HG02885 (cell line): ENCODE measurements around the gene SMARCAL1.

Source experiments
- ATAC-seq: cut with Tn5 transposase; IDR thresholded peaks from one replicate; pipeline ENCODE4 v1.9.1; 2021; ENCODE audit warnings: mild to moderate bottlenecking; ENCODE audit not compliant: unreplicated experiment, poor library complexity

Gene SMARCAL1

DNA sequence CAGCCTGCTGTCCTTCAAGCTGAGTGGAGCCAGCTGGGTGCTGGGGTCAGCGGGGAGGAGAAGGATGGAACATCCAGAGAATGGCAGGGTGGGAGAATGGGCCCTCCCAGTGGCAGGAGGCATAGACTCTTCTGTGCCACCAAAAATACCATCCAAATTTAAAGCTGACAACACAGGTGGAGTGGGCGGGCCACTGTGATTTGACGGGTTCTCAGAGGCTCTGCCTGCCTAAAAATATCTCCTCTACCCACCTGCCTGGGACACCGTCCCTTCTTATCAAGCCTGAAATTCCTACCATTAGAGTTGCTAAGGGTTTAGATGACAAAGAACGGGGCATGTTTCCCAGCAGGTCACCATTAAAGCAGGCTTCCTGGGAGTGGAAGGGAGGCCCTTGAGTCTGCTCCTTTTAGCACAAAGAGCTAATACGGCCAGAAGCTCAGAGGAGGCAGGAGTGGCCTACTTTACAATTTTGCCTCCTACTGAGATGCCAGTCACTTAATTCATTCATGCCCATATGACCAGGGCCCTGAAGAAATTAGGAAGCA, 20.2 kb upstream of the SMARCAL1 start:
- ATAC-seq, result no peak

DNA sequence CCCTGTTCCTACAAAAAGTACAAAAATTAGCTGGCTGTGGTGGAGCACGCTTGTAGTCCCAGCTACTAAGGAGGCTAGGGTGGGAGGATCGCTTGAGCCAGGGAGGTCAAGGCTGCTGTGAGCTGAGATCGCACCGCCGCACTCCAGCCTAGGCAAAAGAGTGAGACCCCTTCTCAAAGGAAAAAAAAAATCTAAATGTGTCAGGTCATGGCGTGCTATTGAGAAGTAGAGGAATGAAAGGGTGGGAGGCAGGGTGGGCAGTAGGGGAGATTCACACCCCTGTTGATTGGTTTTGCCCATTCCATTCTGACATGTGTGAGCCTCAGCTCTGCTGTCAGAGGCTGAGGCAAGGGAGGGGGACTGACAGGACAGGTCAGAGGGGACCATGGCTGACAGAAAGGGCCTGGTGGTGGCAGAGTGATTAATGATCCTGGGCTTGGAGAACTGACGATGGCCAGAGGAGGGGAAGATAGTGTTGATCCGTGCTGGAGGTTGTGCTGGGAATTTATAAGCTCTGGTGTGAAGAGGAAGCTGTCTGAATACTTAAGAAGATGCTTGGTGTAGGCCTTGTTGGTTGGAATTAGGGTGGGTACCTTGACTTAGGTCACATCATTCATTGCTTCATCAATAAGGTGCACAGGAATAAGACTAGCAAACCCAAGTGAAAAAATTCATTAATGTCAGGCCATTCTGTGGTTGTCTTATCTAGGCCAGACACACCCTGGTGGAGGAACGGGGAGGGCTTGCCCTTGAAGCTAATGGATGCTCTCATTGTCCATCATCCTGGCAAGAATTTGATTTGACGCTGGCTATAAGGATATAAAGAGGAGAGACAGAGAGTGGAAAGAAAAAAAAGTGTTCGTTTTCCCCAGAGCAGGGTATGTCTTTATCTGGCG, 19.1 kb upstream of the SMARCAL1 start:
- ATAC-seq, result no peak

DNA sequence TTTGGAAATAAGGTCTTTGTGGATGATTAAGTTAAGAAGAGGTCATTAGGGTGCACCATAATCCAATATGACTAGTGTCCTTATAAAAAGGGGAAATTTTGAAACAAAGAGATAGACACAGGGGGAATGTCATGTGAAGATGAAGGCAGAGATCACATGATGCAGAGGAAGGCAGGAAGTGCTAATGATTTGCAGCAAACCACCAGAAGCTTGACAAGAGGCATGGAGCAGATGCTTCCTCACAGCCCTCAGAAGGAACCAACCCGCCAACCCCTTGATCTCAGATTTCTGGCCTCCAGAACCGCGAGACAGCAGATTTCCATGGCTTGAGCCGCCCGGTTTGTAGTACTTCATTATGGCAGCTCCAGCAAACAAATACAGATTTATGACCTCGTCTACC, 17.4 kb upstream of the SMARCAL1 start:
- no peak for ATAC-seq

DNA sequence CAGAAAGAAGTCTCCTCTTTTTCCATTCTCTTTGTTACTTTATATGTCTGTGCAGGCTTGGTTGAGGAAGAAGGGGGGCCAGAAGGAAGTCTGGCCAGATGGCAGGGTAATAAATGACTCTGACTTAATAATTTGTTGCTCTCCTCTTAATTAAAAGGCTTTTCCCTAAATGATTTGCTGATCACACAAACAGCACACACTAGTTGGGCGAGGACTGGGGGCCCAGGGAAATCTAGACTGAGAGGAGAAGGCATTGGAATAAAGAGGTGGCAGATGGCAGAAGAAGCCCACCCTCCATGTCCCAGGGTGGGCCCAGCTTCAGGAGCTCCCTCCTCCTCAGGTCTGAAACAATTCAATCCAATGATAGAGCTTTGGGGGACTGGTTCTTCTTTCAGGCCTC, 12.7 kb upstream of the SMARCAL1 start:
- no peak for ATAC-seq

DNA sequence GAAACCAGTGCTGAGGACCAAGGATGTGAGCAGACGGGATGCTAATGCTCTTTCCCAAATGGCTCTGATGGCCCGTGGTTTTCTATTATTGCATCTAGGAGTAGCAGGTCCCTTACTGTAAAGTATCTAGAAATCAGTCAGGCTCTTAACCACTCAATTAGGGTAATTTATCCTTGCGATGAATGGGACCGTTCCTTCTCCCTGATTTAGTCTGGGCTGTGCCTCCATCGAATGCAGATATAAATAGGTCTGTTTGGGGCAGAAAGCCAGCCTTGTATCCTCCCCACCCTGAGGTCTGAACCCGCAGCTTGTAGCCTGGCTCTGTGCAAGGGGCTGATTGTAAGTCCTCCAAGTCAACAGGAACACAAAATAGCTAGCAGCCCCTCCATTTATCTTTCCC, 9.5 kb upstream of the SMARCAL1 start:
- no peak for ATAC-seq

DNA sequence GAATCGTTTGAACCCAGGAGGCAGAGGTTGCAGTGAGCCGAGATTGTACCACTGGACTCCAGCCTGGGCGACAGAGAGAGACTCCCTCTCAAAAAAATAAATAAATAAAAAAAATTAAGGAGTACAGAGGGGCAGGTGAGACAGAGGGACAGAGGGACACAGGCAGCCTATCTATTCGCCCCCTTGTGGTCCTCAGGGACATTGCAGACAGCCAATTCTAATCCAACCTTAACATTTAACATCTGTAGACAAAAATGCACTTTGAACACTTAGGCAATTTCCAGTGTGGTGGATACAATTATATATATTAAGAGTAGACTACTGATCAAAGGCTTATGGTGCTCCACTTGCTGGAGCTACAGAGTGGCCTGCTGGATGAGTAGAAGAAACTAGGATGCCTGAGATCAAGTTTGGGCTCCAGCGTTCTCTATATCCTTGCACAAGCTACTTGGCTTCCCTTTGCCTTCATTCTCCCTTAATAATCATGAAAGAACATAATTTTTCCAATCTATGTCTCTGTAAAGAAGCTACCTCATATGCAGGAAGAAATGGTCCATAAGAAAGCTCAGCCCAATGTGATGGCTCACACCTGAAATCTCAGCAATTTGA, 8.2 kb upstream of the SMARCAL1 start:
- peak; percentile 60 for ATAC-seq

DNA sequence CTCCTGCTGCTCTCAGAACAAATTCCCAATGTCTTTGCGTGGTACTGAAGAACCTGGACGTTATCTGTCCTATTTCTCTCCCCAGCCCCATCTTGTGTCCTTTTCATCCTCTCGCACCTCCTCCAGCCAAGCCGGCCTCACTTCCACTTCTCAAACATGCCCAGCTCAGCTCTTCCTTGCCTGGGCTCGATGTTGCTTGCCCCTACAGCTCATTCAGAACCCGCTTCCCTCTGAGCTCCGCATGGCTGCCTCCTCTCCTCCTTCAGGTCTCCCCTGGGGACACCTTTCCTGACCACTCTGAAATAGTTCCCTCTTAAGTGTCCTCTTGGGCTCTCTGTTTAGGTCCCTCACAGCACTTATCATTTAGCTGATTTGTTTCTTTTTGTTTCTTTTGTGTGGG, 6.7 kb upstream of the SMARCAL1 start:
- no peak for ATAC-seq

DNA sequence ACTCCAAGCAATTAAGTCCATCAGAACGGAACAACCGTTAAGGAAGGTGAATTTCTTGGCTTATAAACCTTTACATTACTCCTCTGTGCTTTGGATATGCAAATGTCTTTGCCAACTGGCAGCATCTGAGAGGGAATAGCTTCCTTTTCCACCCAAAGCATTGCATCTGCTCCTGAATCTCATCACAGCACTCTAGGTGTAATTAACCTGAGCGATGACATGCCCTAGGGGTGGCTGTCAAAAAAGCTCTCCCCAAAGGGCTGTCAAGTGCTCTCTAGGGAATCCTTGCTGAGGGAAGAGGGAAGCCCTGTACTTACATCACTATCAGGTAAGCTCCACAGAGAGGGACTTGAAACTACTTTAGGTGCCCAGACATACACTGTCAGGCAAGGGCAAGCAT, 5.5 kb upstream of the SMARCAL1 start:
- ATAC-seq, result no peak

DNA sequence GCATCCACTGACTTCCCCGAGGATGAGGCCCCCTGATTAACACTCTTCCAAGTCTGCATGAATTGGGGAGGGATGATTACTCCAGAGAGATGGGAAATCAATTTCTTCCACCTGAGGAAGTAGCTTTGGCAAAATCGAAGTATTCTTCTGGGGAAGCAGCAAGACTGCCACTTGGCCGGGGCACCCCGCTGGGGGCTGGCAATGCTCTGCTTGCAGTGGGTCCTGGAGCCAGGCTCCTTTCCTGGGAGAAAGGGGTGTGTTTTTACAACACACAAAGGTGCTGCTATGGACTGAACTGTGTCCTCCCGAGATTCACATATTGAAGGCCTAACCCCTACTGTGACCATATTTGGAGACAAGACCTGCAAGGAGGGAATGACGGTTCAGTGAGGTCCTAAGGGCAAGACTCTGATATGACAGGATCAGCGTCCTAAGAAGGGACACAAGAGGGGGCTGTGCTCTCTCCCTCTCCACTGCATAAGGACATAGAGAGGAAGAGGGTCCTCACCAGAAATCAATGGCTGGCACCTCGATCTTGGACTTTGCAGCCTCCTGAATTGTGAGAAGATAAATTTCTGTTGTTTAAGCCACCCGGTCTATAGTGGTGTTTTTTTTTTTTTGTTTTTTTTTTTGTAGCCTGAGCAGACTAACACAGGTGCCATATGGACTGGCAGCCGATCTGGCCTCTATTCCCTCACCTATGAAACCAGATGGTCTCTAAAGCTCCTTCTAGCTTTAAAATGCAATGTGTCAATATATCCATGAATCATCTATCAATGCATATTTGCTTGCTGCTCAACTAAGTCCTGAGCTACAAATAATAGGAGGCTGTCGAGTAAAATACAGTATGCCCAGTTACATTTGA, 3.6 kb upstream of the SMARCAL1 start:
- ATAC-seq, result no peak

DNA sequence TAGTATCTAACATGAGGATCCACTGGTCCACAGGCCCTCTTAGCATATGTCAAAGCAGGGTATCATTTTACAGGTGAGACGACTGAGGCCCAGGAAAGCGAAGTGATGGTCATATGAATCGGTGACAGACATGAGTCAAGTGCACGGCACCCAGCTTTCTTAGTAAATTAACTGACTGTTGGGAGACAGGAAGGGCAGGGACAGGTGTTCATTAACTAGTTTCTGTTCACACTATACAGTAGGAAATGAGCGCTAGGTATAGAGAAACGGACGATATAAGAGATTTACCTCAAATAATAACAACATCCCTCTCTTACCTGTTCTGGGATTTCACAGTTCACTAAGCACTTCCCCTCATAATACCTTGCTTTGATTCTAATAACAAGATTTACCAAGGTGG, 1.7 kb upstream of the SMARCAL1 start:
- ATAC-seq, result no peak

DNA sequence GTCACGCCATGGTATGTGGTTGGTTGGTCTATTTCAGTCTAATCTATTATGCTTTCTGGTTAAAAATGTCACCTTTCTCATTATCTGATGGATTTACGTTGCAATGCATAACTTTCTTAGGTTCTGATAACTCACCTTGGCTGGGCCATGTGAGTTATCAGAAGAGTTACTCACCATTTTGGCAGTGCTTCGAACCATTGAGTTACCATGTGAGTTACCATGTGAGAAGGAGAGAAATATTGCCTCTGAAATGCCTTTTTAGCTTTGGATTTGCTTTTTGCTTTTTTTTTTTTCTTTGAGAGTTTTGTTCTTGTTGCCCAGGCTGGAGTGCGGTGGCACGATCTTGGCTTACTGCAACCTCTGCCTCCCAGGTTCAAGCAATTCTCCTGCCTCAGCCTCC, 1.6 kb downstream of the SMARCAL1 start:
- no peak for ATAC-seq

DNA sequence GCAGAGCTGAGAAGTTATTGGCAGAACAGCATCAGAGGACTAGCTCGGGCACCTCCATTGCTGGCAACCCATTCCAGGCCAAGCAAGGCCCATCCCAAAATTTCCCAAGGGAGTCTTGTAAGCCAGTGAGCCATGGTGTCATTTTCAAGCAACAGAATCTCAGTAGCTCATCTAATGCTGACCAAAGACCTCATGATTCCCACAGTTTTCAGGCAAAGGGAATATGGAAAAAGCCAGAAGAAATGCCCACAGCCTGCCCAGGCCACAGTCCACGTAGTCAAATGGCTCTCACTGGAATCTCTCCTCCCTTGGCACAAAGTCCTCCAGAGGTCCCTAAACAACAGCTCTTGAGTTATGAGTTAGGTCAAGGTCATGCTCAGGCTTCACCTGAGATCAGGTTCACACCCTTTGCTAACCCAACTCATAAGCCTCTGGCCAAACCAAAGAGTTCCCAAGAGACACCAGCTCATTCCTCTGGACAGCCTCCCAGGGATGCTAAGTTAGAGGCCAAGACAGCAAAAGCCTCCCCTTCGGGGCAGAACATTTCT, 2.6 kb downstream of the SMARCAL1 start:
- no peak for ATAC-seq

DNA sequence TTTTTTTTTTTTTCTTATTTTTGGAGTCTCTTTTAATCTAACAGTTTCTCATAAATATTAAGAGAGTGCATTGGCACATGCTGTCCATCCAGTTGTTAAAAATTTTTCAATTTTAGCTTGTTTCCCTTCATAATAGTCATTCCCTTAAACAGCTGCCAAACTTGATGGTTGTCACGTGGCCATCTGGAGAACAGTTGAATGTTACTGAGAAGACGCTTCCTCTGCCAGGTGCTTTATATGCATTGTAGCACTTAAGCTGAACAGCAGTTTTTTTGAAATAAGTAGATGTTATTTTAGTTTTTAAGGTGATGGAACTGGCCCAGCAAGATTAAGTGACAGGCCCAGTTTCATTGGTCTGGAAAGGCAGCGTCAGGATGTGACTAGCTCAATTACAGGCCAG, 3.3 kb downstream of the SMARCAL1 start:
- ATAC-seq, result no peak

DNA sequence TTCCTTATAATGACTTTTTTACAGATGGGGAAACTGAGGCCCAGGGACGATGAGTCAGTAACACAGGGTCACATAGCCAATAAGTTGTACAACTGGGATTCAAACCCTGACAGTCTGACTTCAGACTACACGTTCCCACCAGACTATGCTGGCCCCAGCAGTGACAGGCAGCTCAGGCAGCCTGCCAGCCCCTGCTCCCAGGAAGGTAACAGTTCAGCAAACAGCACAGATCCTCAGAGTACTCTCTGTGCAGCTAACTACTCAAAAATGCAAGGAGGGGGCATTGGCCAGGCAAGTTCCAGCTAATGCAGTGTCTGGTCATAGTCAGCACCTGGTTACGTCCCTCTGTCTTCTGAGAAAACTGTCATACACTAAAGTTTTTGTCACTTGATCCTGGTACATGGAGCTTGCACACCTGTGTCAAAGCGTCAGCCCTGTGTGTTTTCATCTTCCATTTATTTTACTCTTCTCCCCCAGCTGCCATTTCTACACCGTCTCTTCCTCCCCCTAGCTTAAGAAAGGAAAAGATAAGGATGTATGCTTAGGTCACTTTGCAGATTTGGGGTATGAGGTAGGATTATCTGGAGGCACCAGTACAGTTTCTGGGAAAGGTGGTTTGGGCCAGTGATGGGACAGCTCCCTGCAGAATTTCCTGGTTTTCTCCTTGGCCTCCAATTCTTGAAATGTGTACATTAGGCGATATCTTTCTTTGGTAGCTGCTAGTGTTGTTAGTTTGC, 4.5 kb downstream of the SMARCAL1 start:
- no peak for ATAC-seq

DNA sequence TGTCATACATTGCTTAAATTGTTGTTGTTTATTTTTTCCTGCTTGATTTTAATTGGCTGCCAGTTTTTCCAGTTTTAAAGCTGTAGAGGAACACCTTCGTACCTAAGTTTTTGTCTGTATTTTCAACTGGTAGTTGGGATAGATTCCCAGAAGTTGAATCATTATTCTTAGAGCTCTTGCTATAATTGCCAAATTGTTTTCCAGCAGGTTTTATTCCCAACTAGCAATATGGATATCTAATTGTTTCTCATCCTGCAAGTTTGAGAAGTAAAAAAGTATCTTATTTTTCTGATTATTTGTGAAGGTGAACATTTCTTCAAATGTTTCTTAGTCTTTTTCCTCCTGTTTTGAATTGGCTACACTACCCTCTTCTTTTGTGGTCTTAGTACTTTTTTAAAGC, 6.7 kb downstream of the SMARCAL1 start:
- ATAC-seq, result no peak

DNA sequence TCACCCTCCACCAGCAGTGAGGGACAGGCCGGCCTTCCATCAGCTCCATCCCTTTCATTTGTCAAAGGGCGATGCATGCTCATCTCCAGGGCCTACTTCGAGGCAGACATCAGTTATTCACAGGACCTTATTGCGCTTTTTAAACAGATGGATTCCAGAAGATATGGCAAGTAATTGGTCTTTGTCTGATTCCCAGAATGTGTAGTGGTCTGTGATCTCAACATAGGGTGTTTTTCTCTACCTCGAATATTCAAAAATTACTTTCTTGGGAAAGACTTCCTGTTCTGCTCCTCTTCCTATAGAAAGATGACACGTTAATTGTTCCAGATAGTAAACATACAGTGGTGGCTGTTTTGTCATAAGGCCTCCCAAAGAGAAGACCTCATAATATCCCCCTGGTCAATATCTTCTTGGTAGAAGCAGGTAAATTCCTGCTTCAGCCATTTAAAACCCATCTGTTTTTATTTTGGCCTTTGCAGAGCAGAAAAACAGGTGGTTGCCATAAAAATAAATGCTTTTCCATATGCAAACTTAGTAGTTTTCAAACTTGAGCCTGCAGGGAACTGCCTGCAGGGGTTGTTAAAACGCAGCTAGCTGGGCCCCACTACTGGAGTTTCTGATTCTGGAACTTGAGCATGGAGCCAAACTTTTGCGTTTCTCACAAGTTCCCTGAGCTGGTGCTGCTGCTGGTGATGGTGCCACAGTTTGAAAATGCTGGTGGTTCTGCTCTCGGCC, 8.2 kb downstream of the SMARCAL1 start:
- no peak for ATAC-seq

DNA sequence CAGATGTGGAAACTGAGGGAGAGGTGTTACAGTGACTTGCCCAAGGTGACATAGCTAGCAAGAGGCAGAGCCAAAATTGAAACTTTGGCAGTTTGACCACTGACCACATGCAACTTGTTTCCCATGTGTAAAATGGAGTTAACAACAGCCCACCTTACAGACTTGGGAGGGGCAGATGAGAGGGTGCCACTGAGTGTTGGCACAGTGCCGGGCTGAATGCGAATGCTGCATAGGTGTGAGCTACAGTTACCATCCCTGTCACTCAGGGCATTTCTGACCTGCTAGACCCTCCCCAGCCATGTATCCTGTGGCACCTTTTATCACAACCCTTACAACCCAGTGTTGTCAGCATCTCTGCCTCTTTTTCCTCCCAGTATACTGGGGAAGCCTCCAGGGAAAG, 10.8 kb downstream of the SMARCAL1 start:
- no peak for ATAC-seq

DNA sequence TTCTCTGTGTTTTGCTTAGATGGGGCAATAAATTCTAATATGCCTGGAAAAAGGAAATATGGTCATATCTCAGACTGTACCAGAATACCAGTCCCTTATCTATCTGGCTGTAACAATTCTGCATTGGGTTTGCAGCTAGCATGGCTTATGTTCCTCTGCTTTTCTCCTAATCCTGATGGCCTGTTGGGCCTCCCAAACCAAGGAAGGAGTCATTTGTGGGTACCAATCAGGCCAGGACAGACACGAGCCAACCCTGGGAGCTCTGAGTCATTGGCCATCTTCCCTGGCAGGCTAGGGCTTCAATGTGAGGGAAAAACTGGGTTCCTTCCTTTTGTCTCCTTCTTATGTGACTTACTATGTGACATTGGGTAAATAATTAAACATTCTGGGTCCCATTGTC, 12.0 kb downstream of the SMARCAL1 start:
- no peak for ATAC-seq
